ENCODE results near the gene SRSF7.

GRCh38 chr2:38748943-38749804 is 2.0 kb downstream of the SRSF7 start:
- TF ChIP-seq GATA2 (IDR thresholded peaks at IDR 0.05; ENCODE audit: insufficient read depth, insufficient read length, low read depth, low read length) (no peak), CTCF (IDR thresholded peaks at IDR 0.05; ENCODE audit: extremely low read depth in 1 of 2, insufficient read depth in 1 of 2, low read depth in 1 of 2, low read length in 2 of 2) (no peak), POLR2A (IDR thresholded peaks at IDR 0.05; ENCODE audit: low read depth, low read length) (peak; percentile 20), EZH2 (IDR thresholded peaks at IDR 0.05; ENCODE audit: borderline replicate concordance, low read depth, low read length, severe bottlenecking) (no peak), POLR2AphosphoS5 (IDR thresholded peaks at IDR 0.05; ENCODE audit: insufficient read depth, low read depth, low read length) (no peak), MYC (IDR thresholded peaks at IDR 0.05; ENCODE audit: low read depth, low read length) (no peak), JUN (IDR thresholded peaks at IDR 0.05; ENCODE audit: borderline replicate concordance, insufficient read depth, insufficient read length, low read depth) (no peak), FOS (IDR thresholded peaks at IDR 0.05; ENCODE audit: borderline replicate concordance, insufficient read depth, low read length) (no peak)
- TF ChIP-seq, protein P1, sequence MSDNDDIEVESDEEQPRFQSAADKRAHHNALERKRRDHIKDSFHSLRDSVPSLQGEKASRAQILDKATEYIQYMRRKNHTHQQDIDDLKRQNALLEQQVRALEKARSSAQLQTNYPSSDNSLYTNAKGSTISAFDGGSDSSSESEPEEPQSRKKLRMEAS (IDR thresholded peaks at IDR 0.05; ENCODE audit: insufficient read depth, insufficient read length) = no peak

All from endothelial cell of umbilical vein (primary cell).